Left renal pelvis (tissue), 4 donors: Measurements from ENCODE around the gene EXOC3L4. TPM values are rescaled to one million over a fixed set of nuclear protein-coding genes. Genes with fewer than 3 reads are reported as not detected.
"Not testable (repeated sequence)": the region's sequence is repeated elsewhere in the genome, so short reads cannot be mapped to it uniquely, and the experiment has no call there.

Experiments used
- DNase-seq, 4 donors: peaks; one replicate each; pipeline ENCODE4 v3.0.0-alpha.2; 2013; ENCODE audit warnings: low read depth in 4 of 4, low spot score in 3 of 4
- polyA plus RNA-seq, 4 donors: library from polyadenylated mRNA; unstranded; fragments of 120-200 nt; gene quantifications; one replicate each; pipeline ENCODE4 v1.2.1, GENCODE V29; 2013; ENCODE audit not compliant: insufficient read length in 4 of 4

EXOC3L4 gene
- polyA plus RNA-seq, 4 donors: 0.70 to 5.3 (median 1.8) TPM

GRCh38 chr14:103142026-103142425 is 47.5 kb downstream of the EXOC3L4 start:
- DNase-seq: no peak

- DNase-seq: no peak
Measured at GRCh38 chr14:103142721-103143302, 48.3 kb downstream of the EXOC3L4 start.

GRCh38 chr14:103143506-103143905 is 49.0 kb downstream of the EXOC3L4 start:
- no peak for DNase-seq

- DNase-seq: no peak
Measured at GRCh38 chr14:103144085-103144484, 49.6 kb downstream of the EXOC3L4 start.

- DNase-seq: no peak
Measured at GRCh38 chr14:103146141-103146709, 51.7 kb downstream of the EXOC3L4 start.

GRCh38 chr14:103149351-103150237 is 55.1 kb downstream of the EXOC3L4 start:
- DNase-seq: no peak

- no peak for DNase-seq
Measured at GRCh38 chr14:103151270-103151945, 56.9 kb downstream of the EXOC3L4 start.

GRCh38 chr14:103155010-103155409 is 60.5 kb downstream of the EXOC3L4 start:
- no peak for DNase-seq

GRCh38 chr14:103155416-103155815 is 60.9 kb downstream of the EXOC3L4 start:
- DNase-seq: not testable (repeated sequence)

GRCh38 chr14:103155826-103156394 is 61.4 kb downstream of the EXOC3L4 start:
- no peak for DNase-seq

- no peak for DNase-seq
Measured at GRCh38 chr14:103156651-103157378, 62.3 kb downstream of the EXOC3L4 start.

GRCh38 chr14:103157969-103158368 is 63.4 kb downstream of the EXOC3L4 start:
- DNase-seq: no peak

GRCh38 chr14:103158688-103159087 is 64.2 kb downstream of the EXOC3L4 start:
- DNase-seq: no peak

Other genes with a start within 250 kb of the EXOC3L4 start
- gene AMN, start 172.1 kb upstream of the EXOC3L4 start, polyA plus RNA-seq: 10 to 100 TPM in 3 of 4 donors, under 1 TPM in 1; 0.75 to 42.1 (median 20.2) TPM
- gene CDC42BPB, start 37.2 kb upstream of the EXOC3L4 start, polyA plus RNA-seq: 10 to 100 TPM; 66.5 to 84.8 (median 74.8) TPM
- gene LBHD2, start 10.5 kb upstream of the EXOC3L4 start, polyA plus RNA-seq: not detected
- gene TNFAIP2, start 28.7 kb downstream of the EXOC3L4 start, polyA plus RNA-seq: 10 to 100 TPM; 31.7 to 52.7 (median 44.7) TPM
- 100 to 1,000 TPM in 3 of 4 donors, 10 to 100 TPM in 1; 99.2 to 257 (median 246) TPM for gene EIF5, start 239.5 kb downstream of the EXOC3L4 start, polyA plus RNA-seq